ENCODE data around the gene IL36B. TPM values are rescaled to one million over a fixed set of nuclear protein-coding genes. Genes with fewer than 3 reads are reported as not detected.
"Not testable (repeated sequence)": the region's sequence is repeated elsewhere in the genome, so short reads cannot be mapped to it uniquely, and the experiment has no call there.

The IL36B gene
- total and polyA plus RNA-seq, 2 donors (not counting 1 experiment from before 2014, with no cell fraction given): not detected

DNA sequence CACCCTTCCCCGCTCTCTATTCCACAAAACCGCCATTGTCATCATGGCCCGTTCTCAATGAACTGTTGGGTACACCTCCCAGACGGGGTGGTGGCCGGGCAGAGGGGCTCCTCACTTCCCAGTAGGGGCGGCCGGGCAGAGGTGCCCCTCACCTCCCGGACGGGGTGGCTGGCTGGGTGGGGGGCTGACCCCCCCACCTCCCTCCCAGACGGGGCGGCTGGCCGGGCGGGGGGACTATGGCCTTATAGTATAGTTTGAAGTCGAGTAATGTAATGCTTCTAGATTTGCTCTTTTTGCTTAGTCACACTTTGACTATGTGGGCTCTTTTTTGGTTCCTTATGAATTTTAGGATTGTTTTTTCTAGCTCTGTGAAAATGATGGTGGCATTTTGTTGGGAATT, 43.6 kb upstream of the IL36B start:
- WGBS (ENCODE audit: insufficient coverage): 100% methylated on average over 2 of the region's 14 CpGs

DNA sequence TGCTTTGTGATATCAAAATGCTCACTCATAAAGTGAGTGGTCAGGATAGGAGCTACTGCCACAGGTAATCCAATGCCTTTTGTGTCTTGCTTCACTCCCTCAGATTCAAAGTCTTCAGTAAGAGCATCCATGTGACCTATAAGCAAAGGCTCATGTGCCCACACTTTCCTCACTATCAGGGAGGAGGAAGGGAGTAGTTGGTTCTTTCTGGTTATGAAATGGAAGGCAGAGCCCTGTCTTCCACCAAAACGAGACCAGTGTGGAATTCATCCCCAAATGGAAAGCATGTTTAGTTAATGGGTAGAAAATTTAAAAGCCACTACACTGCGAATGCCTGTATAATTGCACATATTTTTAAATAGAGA, 40.9 kb upstream of the IL36B start:
- no peak overlapping the region for H2AFZ ChIP-seq (ENCODE audit: insufficient read depth, low read depth, low read length, poor library complexity, severe bottlenecking)
- H3K9me3 ChIP-seq (ENCODE audit: control extremely low read depth in 1 of 3, control insufficient read depth in 2 of 3, insufficient read depth in 1 of 3, low read length in 2 of 3): no peaks in the 10 kb centered on the region
- H3K9me3 Mint-ChIP-seq (ENCODE audit: insufficient read depth): peaks cover 5% of the 10 kb centered on the region
- no peak overlapping the region for H3K27ac Mint-ChIP-seq
- peaks cover 10% of the 10 kb centered on the region for H3K27me3 Mint-ChIP-seq
- no peaks in the 10 kb centered on the region for H3K27me3 ChIP-seq (replicated peaks in 1 of 4; ENCODE audit: control extremely low read depth in 1 of 4, control insufficient read depth in 3 of 4, insufficient read depth in 4 of 4, low read length in 3 of 4)
- H3K36me3 ChIP-seq (replicated peaks in 1 of 2; ENCODE audit: control extremely low read depth in 1 of 2, control insufficient read depth in 1 of 2, extremely low read depth in 1 of 2, insufficient read depth in 2 of 2, low read length in 1 of 2): no peaks in the 10 kb centered on the region
- H3K4me3 Mint-ChIP-seq: no peak overlapping the region
- no CpG with 5 or more reads among the region's 2 CpGs for WGBS (ENCODE audit: insufficient coverage)
- TF ChIP-seq, protein P1, sequence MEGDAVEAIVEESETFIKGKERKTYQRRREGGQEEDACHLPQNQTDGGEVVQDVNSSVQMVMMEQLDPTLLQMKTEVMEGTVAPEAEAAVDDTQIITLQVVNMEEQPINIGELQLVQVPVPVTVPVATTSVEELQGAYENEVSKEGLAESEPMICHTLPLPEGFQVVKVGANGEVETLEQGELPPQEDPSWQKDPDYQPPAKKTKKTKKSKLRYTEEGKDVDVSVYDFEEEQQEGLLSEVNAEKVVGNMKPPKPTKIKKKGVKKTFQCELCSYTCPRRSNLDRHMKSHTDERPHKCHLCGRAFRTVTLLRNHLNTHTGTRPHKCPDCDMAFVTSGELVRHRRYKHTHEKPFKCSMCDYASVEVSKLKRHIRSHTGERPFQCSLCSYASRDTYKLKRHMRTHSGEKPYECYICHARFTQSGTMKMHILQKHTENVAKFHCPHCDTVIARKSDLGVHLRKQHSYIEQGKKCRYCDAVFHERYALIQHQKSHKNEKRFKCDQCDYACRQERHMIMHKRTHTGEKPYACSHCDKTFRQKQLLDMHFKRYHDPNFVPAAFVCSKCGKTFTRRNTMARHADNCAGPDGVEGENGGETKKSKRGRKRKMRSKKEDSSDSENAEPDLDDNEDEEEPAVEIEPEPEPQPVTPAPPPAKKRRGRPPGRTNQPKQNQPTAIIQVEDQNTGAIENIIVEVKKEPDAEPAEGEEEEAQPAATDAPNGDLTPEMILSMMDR (IDR thresholded peaks at IDR 0.05): no peak
- no peak for TF ChIP-seq EZH2 (IDR thresholded peaks at IDR 0.05; ENCODE audit: borderline replicate concordance, insufficient read depth, low read depth, low read length, poor library complexity, severe bottlenecking)
- peaks cover 13% of the 10 kb centered on the region for H3K4me1 Mint-ChIP-seq
- POLR2A ChIA-PET: no interaction called here
- H3K27ac ChIP-seq (ENCODE audit: low read length in 2 of 2): no peak overlapping the region
- DNase-seq (no peak), ATAC-seq (ENCODE audit: low read depth) (no peak)
- H3K4me1 ChIP-seq (ENCODE audit: control insufficient read depth in 2 of 2, insufficient read depth in 2 of 2, low read length in 2 of 2): peaks cover 17 to 25% of the 10 kb centered on the region in 2 donors
- H4K20me1 ChIP-seq (ENCODE audit: control insufficient read depth, insufficient read depth, low read length, poor library complexity, severe bottlenecking): no peaks in the 10 kb centered on the region
- H3K79me2 ChIP-seq (ENCODE audit: control insufficient read depth, insufficient read depth, low read length): no peaks in the 10 kb centered on the region
- H3K9ac ChIP-seq (ENCODE audit: low read length): no peak overlapping the region
- H3K4me3 ChIP-seq (ENCODE audit: control extremely low read depth in 1 of 5, extremely low read depth in 1 of 5, insufficient read depth in 1 of 5, low read depth in 2 of 5, low read length in 4 of 5): no peak overlapping the region
- no peak overlapping the region for H3K4me2 ChIP-seq (replicated peaks; ENCODE audit: low read depth, low read length, poor library complexity, severe bottlenecking)
- intact Hi-C loops (cut with micrococcal nuclease): no loop called here
- CTCF ChIA-PET: interaction anchor here (1.2 kb wide), 1 partner anchor 13 kb away, joined by 3 read pairs; no protein-coding TSS in a partner anchor

More for the DNA sequence above, 43.6 kb upstream of the IL36B start:
- H3K4me1 ChIP-seq (ENCODE audit: control insufficient read depth in 2 of 2, insufficient read depth in 2 of 2, low read length in 2 of 2): peaks cover 7 to 11% of the 10 kb centered on the region in 2 donors
- H3K79me2 ChIP-seq (ENCODE audit: control insufficient read depth, insufficient read depth, low read length); CTCF ChIA-PET; H3K36me3 ChIP-seq (replicated peaks in 1 of 2; ENCODE audit: control extremely low read depth in 1 of 2, control insufficient read depth in 1 of 2, extremely low read depth in 1 of 2, insufficient read depth in 2 of 2, low read length in 1 of 2); H3K9me3 ChIP-seq (ENCODE audit: control extremely low read depth in 1 of 3, control insufficient read depth in 2 of 3, insufficient read depth in 1 of 3, low read length in 2 of 3); H3K27ac ChIP-seq (ENCODE audit: low read length in 2 of 2); H3K4me3 ChIP-seq (ENCODE audit: control extremely low read depth in 1 of 5, extremely low read depth in 1 of 5, insufficient read depth in 1 of 5, low read depth in 2 of 5, low read length in 4 of 5); H3K9ac ChIP-seq (ENCODE audit: low read length); H3K4me3 Mint-ChIP-seq; H4K20me1 ChIP-seq (ENCODE audit: control insufficient read depth, insufficient read depth, low read length, poor library complexity, severe bottlenecking); H3K4me2 ChIP-seq (replicated peaks; ENCODE audit: low read depth, low read length, poor library complexity, severe bottlenecking); DNase-seq; intact Hi-C loops (cut with micrococcal nuclease); H3K27me3 ChIP-seq (replicated peaks in 1 of 4; ENCODE audit: control extremely low read depth in 1 of 4, control insufficient read depth in 3 of 4, insufficient read depth in 4 of 4, low read length in 3 of 4); H3K9me3 Mint-ChIP-seq (ENCODE audit: insufficient read depth); H2AFZ ChIP-seq (ENCODE audit: insufficient read depth, low read depth, low read length, poor library complexity, severe bottlenecking); ATAC-seq (ENCODE audit: low read depth); H3K27ac Mint-ChIP-seq; POLR2A ChIA-PET: not testable (repeated sequence)
- peaks cover 13% of the 10 kb centered on the region for H3K4me1 Mint-ChIP-seq
- peaks cover 13% of the 10 kb centered on the region for H3K27me3 Mint-ChIP-seq
